GM18505 (cell line): ENCODE data around the gene CCT3.
"Not testable (repeated sequence)": the region's sequence is repeated elsewhere in the genome, so short reads cannot be mapped to it uniquely, and the experiment has no call there.

ENCODE experiments used
- ATAC-seq: cut with Tn5 transposase; IDR thresholded peaks from one replicate; pipeline ENCODE4 v1.9.1; 2021; ENCODE audit not compliant: unreplicated experiment
- POLR2A ChIP-seq: IDR thresholded peaks from 4 replicates; pipeline ENCODE4 v1.6.1; 2011; ENCODE audit warnings: borderline replicate concordance; ENCODE audit not compliant: insufficient read depth, insufficient read length; ENCODE audit errors: extremely low read depth

CCT3 gene

DNA sequence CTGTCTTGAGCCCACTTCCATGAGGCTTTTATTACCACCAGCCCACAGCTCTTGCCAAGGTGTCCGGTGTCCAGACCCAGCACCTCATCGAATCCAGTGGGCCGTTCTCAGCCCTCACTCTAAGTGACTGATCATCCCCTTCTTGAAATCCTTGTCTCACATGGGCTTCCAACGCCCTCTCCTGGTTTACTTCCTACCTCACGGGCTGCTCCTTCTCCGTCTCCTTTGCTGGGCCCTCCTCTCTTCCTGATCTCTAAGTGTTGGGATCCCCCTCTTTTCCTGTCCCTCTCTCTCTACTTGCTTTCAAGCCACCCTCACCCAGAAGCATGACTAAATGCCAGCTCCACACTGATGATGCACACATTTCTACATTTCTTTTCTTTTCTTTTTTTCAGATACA is 21.9 kb upstream of the CCT3 start:
- ATAC-seq: no peak
- no peak for TF ChIP-seq POLR2A

GRCh38 chr1:156359249-156359648 is 21.2 kb upstream of the CCT3 start:
- ATAC-seq: no peak
- TF ChIP-seq POLR2A: no peak

DNA sequence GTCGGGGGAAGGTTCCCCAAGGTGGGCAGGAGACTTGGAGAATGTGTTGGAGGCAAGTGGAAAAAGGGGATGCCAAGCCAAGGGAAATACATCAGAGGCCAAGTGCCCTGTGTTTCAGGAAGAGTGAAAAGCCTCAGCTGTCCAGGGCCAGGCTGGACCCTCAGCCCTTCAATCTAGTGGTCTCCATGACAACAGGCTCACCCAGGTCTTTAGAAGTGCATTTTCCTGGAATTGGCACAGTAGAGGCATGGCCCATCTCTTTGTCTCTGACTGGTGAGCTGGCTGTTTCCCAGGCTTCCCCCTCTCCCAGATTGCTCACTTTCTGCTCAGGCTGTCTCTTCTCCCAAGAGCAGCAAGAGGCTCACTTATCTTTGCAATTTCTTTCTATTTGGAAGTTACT is 20.5 kb upstream of the CCT3 start:
- no peak for ATAC-seq
- TF ChIP-seq POLR2A: no peak

DNA sequence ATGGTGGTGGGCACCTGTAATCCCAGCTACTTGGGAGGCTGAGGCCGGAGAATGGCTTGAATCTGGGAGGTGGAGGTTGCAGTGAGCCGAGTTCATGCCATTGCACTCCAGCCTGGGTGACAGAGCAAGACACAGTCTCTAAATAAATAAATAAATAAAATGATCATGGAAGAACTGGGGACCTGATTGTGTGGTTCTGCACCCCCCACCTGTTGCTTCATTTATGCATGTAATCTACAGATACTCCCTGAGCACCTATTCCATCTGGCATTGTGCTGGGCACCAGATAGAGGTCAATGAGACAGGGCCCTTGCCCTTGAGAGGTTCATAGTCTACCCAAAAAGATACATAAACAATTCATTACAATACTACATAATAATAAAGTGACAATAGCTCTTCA is 19.9 kb upstream of the CCT3 start:
- TF ChIP-seq POLR2A: no peak
- no peak for ATAC-seq

- ATAC-seq: peak; percentile 69
- no peak for TF ChIP-seq POLR2A
These were observed 18.9 kb upstream of the CCT3 start for GRCh38 chr1:156356875-156357534.

- no peak for ATAC-seq
- TF ChIP-seq POLR2A: no peak
These were observed 18.3 kb upstream of the CCT3 start for GRCh38 chr1:156356262-156356874.

- not testable (repeated sequence) for ATAC-seq
These were observed 14.4 kb upstream of the CCT3 start for GRCh38 chr1:156352481-156352880.

DNA sequence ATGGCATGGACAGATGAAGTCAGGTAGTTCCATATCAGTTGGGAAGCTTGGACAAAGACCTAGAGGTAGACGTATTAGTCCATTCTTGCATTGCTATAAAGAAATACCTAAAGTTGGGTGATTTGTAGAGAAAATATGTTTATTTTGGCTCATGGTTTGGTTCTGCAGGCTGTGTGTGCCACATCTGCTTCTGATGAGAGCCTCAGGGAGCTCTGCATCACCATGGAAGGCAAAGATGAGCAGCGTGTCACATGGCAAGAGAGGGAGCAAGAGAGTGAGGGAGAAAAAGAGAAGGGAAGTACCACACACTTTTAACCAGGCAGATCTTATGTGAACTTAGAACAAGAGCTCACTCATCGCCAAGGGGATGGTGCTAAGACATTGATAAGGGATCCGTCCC is 9.2 kb upstream of the CCT3 start:
- no peak for TF ChIP-seq POLR2A
- ATAC-seq: no peak

DNA sequence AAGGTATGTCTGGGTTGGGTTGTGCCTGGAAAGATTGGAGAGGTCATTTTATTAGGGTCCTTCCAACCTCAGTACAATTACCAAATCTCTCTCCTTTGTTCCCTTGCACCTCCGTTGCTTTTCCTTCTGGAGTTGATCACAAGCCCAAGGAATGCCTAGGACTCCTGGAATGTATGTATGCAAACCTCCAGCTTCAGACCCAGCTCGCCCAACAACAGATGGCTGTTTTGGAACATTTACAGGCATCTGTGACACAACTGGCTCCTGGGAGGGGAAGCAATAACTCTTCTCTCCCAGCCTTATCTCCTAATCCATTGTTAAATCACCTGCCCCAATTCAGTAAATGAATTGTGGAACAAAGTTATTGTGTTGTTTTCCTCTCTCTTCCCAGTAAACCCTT is 8.5 kb upstream of the CCT3 start:
- no peak for TF ChIP-seq POLR2A

GRCh38 chr1:156346035-156346434 is 7.9 kb upstream of the CCT3 start:
- ATAC-seq: not testable (repeated sequence)

More for the DNA sequence above, 8.5 kb upstream of the CCT3 start:
- ATAC-seq: no peak

GRCh38 chr1:156344409-156344808 is 6.3 kb upstream of the CCT3 start:
- ATAC-seq: no peak
- TF ChIP-seq POLR2A: no peak

- no peak for TF ChIP-seq POLR2A
- ATAC-seq: no peak
These were observed 4.3 kb upstream of the CCT3 start for GRCh38 chr1:156342166-156342955.

GRCh38 chr1:156337888-156338179 is 258 bp downstream of the CCT3 start:
- peak; percentile 1 for ATAC-seq
- no peak for TF ChIP-seq POLR2A
